Ishikawa (cell line): ENCODE results near the gene RBM18.

Experiments
- CEBPB ChIP-seq: IDR thresholded peaks from 2 replicates; pipeline ENCODE4 v1.6.1; 2012
- EP300 ChIP-seq: IDR thresholded peaks from 2 replicates; pipeline ENCODE4 v1.6.1; 2012; ENCODE audit warnings: borderline replicate concordance
- MAX ChIP-seq: IDR thresholded peaks from 2 replicates; pipeline ENCODE4 v1.6.1; 2012
- RAD21 ChIP-seq: IDR thresholded peaks from 2 replicates; pipeline ENCODE4 v1.6.1; 2012; ENCODE audit warnings: low read depth
- REST ChIP-seq: IDR thresholded peaks from 2 replicates; pipeline ENCODE4 v1.6.1; 2012; ENCODE audit warnings: low read depth, mild to moderate bottlenecking
- TAF1 ChIP-seq: IDR thresholded peaks from 2 replicates; pipeline ENCODE4 v1.6.1; 2012; ENCODE audit warnings: low read depth, mild to moderate bottlenecking
- TEAD4 ChIP-seq: IDR thresholded peaks from 2 replicates; pipeline ENCODE4 v1.6.1; 2012
- USF1 ChIP-seq: IDR thresholded peaks from 2 replicates; pipeline ENCODE4 v1.6.1; 2012
- YY1 ChIP-seq: IDR thresholded peaks from 2 replicates; pipeline ENCODE4 v1.6.1; 2012; ENCODE audit warnings: low read depth

- TF ChIP-seq RAD21, result no peak
- no peak for TF ChIP-seq MAX
- TF ChIP-seq TAF1, result no peak
- no peak for TF ChIP-seq EP300
- TF ChIP-seq TEAD4, result no peak
- no peak for TF ChIP-seq USF1
- TF ChIP-seq CEBPB, result no peak
- TF ChIP-seq REST, result no peak
- no peak for TF ChIP-seq YY1
Measured at GRCh38 chr9:122197882-122198281, 66.8 kb downstream of the RBM18 start.
